ENCODE measurements around the gene IFITM5. TPM values are rescaled to one million over a fixed set of nuclear protein-coding genes. Genes with fewer than 3 reads are reported as not detected.
"Not testable (repeated sequence)": the region's sequence is repeated elsewhere in the genome, so short reads cannot be mapped to it uniquely, and the experiment has no call there.

Gene IFITM5
- total and polyA plus RNA-seq, 2 of the 8 experiments (the other 6 are each of a cell fraction or from before 2014, with no cell fraction given), result not detected

DNA sequence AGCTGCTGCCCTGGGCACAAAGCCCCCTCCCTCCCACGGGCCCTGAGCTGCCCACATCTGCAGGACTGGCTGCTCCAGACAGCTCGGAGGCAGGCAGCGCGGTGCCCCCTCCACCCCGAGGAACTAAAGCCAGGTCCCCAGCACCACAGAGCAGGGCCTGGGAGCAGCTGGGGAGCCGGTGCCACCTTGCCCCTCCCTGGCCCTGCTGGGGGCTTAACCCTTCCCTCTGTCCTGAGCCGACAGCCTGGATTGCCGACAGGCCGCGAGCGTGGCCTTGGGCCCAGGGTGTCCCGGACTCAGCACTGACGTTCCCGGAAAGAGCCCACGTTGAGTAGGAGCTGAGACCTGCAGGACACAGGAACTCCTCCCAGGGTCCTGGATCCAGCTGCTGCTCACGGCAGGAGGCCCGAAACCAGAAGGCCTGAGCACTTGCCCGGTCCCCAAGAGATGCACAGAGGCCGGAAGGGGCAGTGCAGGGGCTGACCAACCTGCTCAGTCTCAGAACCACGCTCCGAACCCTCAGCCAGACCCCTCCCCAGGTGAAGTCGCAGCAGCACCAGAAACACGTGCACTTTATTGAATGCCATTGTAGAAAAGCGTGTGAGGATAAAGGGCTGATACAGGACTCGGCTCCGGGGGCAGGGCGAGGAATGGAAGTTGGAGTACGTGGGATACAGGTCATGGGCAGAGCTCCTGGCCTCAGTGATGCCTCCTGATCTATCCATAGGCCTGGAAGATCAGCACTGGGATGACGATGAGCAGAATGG is 20.0 kb upstream of the IFITM5 start:
- not testable (repeated sequence) for H4K20me1 ChIP-seq (replicated peaks in 1 of 2; ENCODE audit: control insufficient read depth in 1 of 2, insufficient read depth in 2 of 2, low read length in 2 of 2); H3K14ac ChIP-seq (ENCODE audit: insufficient read length); H3K79me1 ChIP-seq (ENCODE audit: low read depth, low read length); H2BK20ac ChIP-seq (ENCODE audit: low read length); H3K27ac ChIP-seq (ENCODE audit: low read depth, low read length); H2BK120ac ChIP-seq (replicated peaks; ENCODE audit: low read depth, low read length); H2AK5ac ChIP-seq (ENCODE audit: low read depth, low read length); H3K27me3 ChIP-seq (replicated peaks in 1 of 4; ENCODE audit: control insufficient read depth in 3 of 4, extremely low read depth in 1 of 4, insufficient read depth in 3 of 4, low read length in 3 of 4); H4K8ac ChIP-seq (ENCODE audit: extremely low read depth, insufficient read depth, low read length); H3K23ac ChIP-seq (ENCODE audit: insufficient read length); H4K91ac ChIP-seq (replicated peaks; ENCODE audit: insufficient read length, low read length); H3K36me3 ChIP-seq (ENCODE audit: control insufficient read depth in 2 of 4, insufficient read depth in 4 of 4, low read length in 3 of 4); H3K4ac ChIP-seq (replicated peaks; ENCODE audit: insufficient read length, low read depth, low read length); H3K9ac ChIP-seq (replicated peaks in 1 of 4; ENCODE audit: extremely low read depth in 1 of 4, low read depth in 3 of 4, low read length in 3 of 4); H4K5ac ChIP-seq (ENCODE audit: insufficient read length, low read depth, low read length); H3K9me3 ChIP-seq (ENCODE audit: insufficient read depth in 2 of 2, low read depth in 1 of 2, low read length in 1 of 2); H2AFZ ChIP-seq (ENCODE audit: low read length); FAIRE-seq; H3K56ac ChIP-seq (replicated peaks; ENCODE audit: insufficient read length, low read depth, low read length)
- ChIA-PET CTCF (ENCODE audit: partially characterized antibody) (interaction anchor here (0.8 to 1.0 kb wide), 2 partner anchors 34 to 36 kb away, joined by 3 to 4 read pairs; no protein-coding TSS in a partner anchor), POLR2A (ENCODE audit: partially characterized antibody) (interaction anchor here (0.8 to 1.5 kb wide), 4 partner anchors 10 to 36 kb away, joined by 3 to 9 read pairs (median 6); no protein-coding TSS in a partner anchor)
- H3K23me2 ChIP-seq (ENCODE audit: low read depth, low read length), result peaks cover 13% of the 10 kb centered on the region; the same call in 1 of the 2 replicates
- peaks cover 0 to 15% of the 10 kb centered on the region in 2 experiments; a peak in 2 of 4 replicates for H3K79me2 ChIP-seq (ENCODE audit: control insufficient read depth in 1 of 2, insufficient read depth in 2 of 2, low read length in 2 of 2)
- peak overlapping the region; percentile 94 for H3K18ac ChIP-seq (ENCODE audit: extremely low read depth, low read length)
- peak overlapping the region; percentile 11; the same call in 1 of the 2 replicates for H2BK12ac ChIP-seq (ENCODE audit: low read depth, low read length)
- H2BK5ac ChIP-seq (ENCODE audit: low read depth, low read length), result peak overlapping the region; percentile 10; the same call in 1 of the 2 replicates
- peak overlapping the region; percentile 61; the same call in 1 of the 2 replicates for H2BK15ac ChIP-seq (ENCODE audit: low read length)
- H3K4me1 ChIP-seq (replicated peaks in 1 of 4; ENCODE audit: control insufficient read depth in 3 of 4, insufficient read depth in 4 of 4, low read length in 3 of 4), result peaks cover 3 to 35% (median 23%) of the 10 kb centered on the region in 4 experiments
- peak overlapping the region in 2 of 4 experiments; percentile 4 to 74; a peak in 4 of 8 replicates for H3K4me3 ChIP-seq (ENCODE audit: extremely low read depth in 1 of 4, insufficient read depth in 2 of 4, low read depth in 3 of 4, low read length in 4 of 4)
- H3K4me2 ChIP-seq (ENCODE audit: insufficient read depth in 1 of 2, low read depth in 2 of 2, low read length in 2 of 2), result peak overlapping the region; percentile 51 to 96
- peak in 1 of 2 experiments; percentile 69 for DNase-seq (ENCODE audit: low read depth in 1 of 2, low spot score in 2 of 2)
- 66% methylated on average over 20 of the region's 29 CpGs; no CpG with 5 or more reads in 1 of the 2 experiments for WGBS, 2 experiments (ENCODE audit: extremely low coverage in 1 of 2, insufficient coverage in 1 of 2, insufficient read length in 1 of 2, insufficient replicate concordance in 2 of 2, low coverage in 1 of 2, low lambda C conversion rate in 2 of 2, missing lambda C conversion rate in 1 of 2)
